Muscle layer of duodenum (tissue), 2 donors: ENCODE data around the gene RBM23.

Experiments
- H3K27ac ChIP-seq: one replicate; pipeline ENCODE4 v1.7.0; 2013; ENCODE audit warnings: mild to moderate bottlenecking, low read length
- H3K27me3 ChIP-seq: one replicate; pipeline ENCODE4 v1.7.0; 2013; ENCODE audit warnings: low read depth, mild to moderate bottlenecking, control low read depth, low read length
- H3K36me3 ChIP-seq, 2 donors: one replicate each; pipeline ENCODE4 v1.7.0; 2013; ENCODE audit warnings: low read length in 2 of 2, control low read depth in 1 of 2, mild to moderate bottlenecking in 1 of 2; ENCODE audit not compliant: insufficient read depth in 2 of 2, control insufficient read depth in 1 of 2
- H3K4me1 ChIP-seq, 2 donors: one replicate each; pipeline ENCODE4 v1.7.0; 2013; ENCODE audit warnings: low read length in 2 of 2, mild to moderate bottlenecking in 2 of 2, control low read depth in 1 of 2, moderate library complexity in 1 of 2; ENCODE audit not compliant: insufficient read depth in 2 of 2, control insufficient read depth in 1 of 2
- H3K4me3 ChIP-seq, 2 donors: one replicate each; pipeline ENCODE4 v1.7.0; 2013; ENCODE audit warnings: low read length in 2 of 2, low read depth in 1 of 2, mild to moderate bottlenecking in 1 of 2
- H3K9me3 ChIP-seq, 2 donors: one replicate each; pipeline ENCODE4 v1.7.0; 2013; ENCODE audit warnings: low read length in 2 of 2, control low read depth in 1 of 2, mild to moderate bottlenecking in 1 of 2; ENCODE audit not compliant: control insufficient read depth in 1 of 2
- donor health status: healthy.

RBM23 gene

GRCh38 chr14:22896760-22897159 lies 22.2 kb downstream of the RBM23 start:
- Histone ChIP-seq H3K9me3 (no peaks in the 10 kb centered on the region), H3K36me3 (peaks cover 11 to 14% of the 10 kb centered on the region in 2 donors), H3K4me3 (no peak overlapping the region), H3K27ac (no peak overlapping the region), H3K27me3 (no peaks in the 10 kb centered on the region), H3K4me1 (peaks cover 0 to 5% of the 10 kb centered on the region in 2 donors)

GRCh38 chr14:22896356-22896755 lies 22.6 kb downstream of the RBM23 start:
- Histone ChIP-seq H3K36me3 (peaks cover 7 to 10% of the 10 kb centered on the region in 2 donors), H3K9me3 (no peaks in the 10 kb centered on the region), H3K4me3 (no peak overlapping the region), H3K27ac (no peak overlapping the region), H3K4me1 (peaks cover 0 to 5% of the 10 kb centered on the region in 2 donors), H3K27me3 (no peaks in the 10 kb centered on the region)

GRCh38 chr14:22895402-22895801 lies 23.5 kb downstream of the RBM23 start:
- no peaks in the 10 kb centered on the region for H3K9me3 ChIP-seq
- H3K27ac ChIP-seq, result no peak overlapping the region
- H3K4me1 ChIP-seq, result peaks cover 0 to 5% of the 10 kb centered on the region in 2 donors
- H3K36me3 ChIP-seq, result peaks cover 0 to 4% of the 10 kb centered on the region in 2 donors
- no peak overlapping the region for H3K4me3 ChIP-seq
- H3K27me3 ChIP-seq, result no peaks in the 10 kb centered on the region

GRCh38 chr14:22893706-22894105 lies 25.2 kb downstream of the RBM23 start:
- Histone ChIP-seq H3K36me3 (peaks cover 0 to 4% of the 10 kb centered on the region in 2 donors), H3K4me1 (peaks cover 0 to 2% of the 10 kb centered on the region in 2 donors), H3K9me3 (no peaks in the 10 kb centered on the region), H3K27me3 (no peaks in the 10 kb centered on the region), H3K4me3 (no peak overlapping the region), H3K27ac (no peak overlapping the region)

GRCh38 chr14:22892488-22892887 lies 26.5 kb downstream of the RBM23 start:
- Histone ChIP-seq H3K27ac (no peak overlapping the region), H3K9me3 (no peaks in the 10 kb centered on the region), H3K4me3 (no peak overlapping the region), H3K36me3 (peaks cover 0 to 4% of the 10 kb centered on the region in 2 donors), H3K27me3 (no peaks in the 10 kb centered on the region), H3K4me1 (peaks cover 0 to 4% of the 10 kb centered on the region in 2 donors)

- Histone ChIP-seq H3K27ac (no peak overlapping the region), H3K4me3 (no peak overlapping the region), H3K27me3 (no peaks in the 10 kb centered on the region), H3K36me3 (peaks cover 0 to 4% of the 10 kb centered on the region in 2 donors), H3K4me1 (peaks cover 0 to 12% of the 10 kb centered on the region in 2 donors), H3K9me3 (no peaks in the 10 kb centered on the region)
Observed at GRCh38 chr14:22890416-22890815, 28.5 kb downstream of the RBM23 start.

- Histone ChIP-seq H3K4me3 (no peak overlapping the region), H3K36me3 (peaks cover 0 to 2% of the 10 kb centered on the region in 2 donors), H3K9me3 (no peaks in the 10 kb centered on the region), H3K4me1 (peaks cover 0 to 12% of the 10 kb centered on the region in 2 donors), H3K27ac (no peak overlapping the region), H3K27me3 (no peaks in the 10 kb centered on the region)
Observed at GRCh38 chr14:22888662-22889061, 30.3 kb downstream of the RBM23 start.

- Histone ChIP-seq H3K4me3 (peak overlapping the region; percentile 64 to 70), H3K36me3 (no peaks in the 10 kb centered on the region), H3K27ac (peak overlapping the region; percentile 27), H3K9me3 (no peaks in the 10 kb centered on the region), H3K27me3 (no peaks in the 10 kb centered on the region), H3K4me1 (peaks cover 0 to 12% of the 10 kb centered on the region in 2 donors)
Observed at GRCh38 chr14:22887990-22888378, 31.0 kb downstream of the RBM23 start.

GRCh38 chr14:22887260-22887989 lies 31.5 kb downstream of the RBM23 start:
- peak overlapping the region; percentile 27 for H3K27ac ChIP-seq
- no peaks in the 10 kb centered on the region for H3K9me3 ChIP-seq
- no peaks in the 10 kb centered on the region for H3K27me3 ChIP-seq
- peaks cover 0 to 17% of the 10 kb centered on the region in 2 donors for H3K4me1 ChIP-seq
- H3K36me3 ChIP-seq, result no peaks in the 10 kb centered on the region
- peak overlapping the region; percentile 64 to 70 for H3K4me3 ChIP-seq

GRCh38 chr14:22886500-22887259 lies 32.3 kb downstream of the RBM23 start:
- no peaks in the 10 kb centered on the region for H3K27me3 ChIP-seq
- H3K4me3 ChIP-seq, result peak overlapping the region; percentile 64 to 70
- peaks cover 0 to 19% of the 10 kb centered on the region in 2 donors for H3K4me1 ChIP-seq
- H3K27ac ChIP-seq, result peak overlapping the region; percentile 27
- H3K36me3 ChIP-seq, result no peaks in the 10 kb centered on the region
- H3K9me3 ChIP-seq, result no peaks in the 10 kb centered on the region

- Histone ChIP-seq H3K4me3 (no peak overlapping the region), H3K27me3 (no peaks in the 10 kb centered on the region), H3K27ac (no peak overlapping the region), H3K4me1 (peaks cover 0 to 19% of the 10 kb centered on the region in 2 donors), H3K36me3 (no peaks in the 10 kb centered on the region), H3K9me3 (no peaks in the 10 kb centered on the region)
Observed at GRCh38 chr14:22885975-22886374, 33.0 kb downstream of the RBM23 start.
